ENCODE results near the gene MRPL33.

Gene MRPL33

GRCh38 chr2:27779417-27780055 is 8.0 kb downstream of the MRPL33 start:
- no peak for DNase-seq

DNA sequence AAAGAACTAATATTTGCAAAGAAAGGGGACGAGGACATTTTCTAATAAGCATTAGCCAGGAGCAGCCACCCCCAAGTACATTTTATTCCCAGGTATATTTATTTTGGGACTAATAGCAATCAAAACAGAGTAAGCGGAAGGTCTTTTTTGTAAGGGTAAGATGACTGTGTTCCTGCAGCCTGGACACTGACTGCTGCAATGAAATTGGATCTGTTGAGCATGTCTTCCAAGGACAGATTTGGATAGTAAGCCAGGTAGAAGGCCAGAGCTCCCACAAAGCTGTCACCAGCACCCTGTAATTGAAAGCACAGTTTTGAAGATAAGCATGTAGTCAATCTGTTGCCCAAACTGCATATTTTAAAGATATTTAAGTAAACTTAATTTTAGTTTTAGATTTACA is 10.0 kb downstream of the MRPL33 start:
- DNase-seq: no peak

DNA sequence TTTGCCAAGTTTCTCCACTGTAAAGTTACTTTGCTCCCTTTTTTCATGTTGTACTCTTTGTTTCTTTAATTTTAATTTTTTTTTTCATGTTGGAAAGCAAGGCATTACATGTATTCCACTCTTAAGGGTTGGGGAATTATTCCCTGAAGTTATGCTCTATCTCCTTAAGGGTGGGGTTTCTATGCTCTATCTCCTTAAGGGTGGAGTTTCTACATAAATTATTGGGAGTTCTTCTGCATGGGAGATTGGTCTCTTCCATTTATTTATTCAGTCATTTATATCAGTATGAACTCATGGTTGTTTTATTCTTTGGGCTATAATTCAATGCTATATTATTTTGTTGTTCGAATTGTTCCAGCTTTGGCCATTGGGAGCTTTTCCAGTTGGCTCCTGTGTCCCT is 11.2 kb downstream of the MRPL33 start:
- DNase-seq: no peak

DNA sequence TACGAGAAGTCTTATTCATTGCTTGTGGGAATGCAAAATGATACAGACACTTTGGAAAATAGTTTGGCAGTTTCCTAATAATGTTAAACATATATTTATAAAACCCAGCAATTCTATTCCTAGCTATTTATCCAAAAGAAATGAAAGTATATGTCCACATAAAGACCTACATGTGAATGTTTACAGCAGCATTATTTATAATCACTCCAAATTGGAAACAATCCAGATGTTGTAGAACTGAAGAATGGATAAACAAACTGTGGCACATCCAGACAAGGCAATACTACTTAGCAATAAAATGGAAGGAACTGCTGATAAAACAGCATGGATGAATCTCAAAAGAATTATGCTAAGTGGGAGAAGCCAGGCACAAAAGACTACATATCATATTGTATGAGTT is 19.3 kb downstream of the MRPL33 start:
- DNase-seq: no peak

GRCh38 chr2:27792759-27793158 is 21.2 kb downstream of the MRPL33 start:
- no peak for DNase-seq

- no peak for DNase-seq
Observed at GRCh38 chr2:27795093-27795834, 23.7 kb downstream of the MRPL33 start.

DNA sequence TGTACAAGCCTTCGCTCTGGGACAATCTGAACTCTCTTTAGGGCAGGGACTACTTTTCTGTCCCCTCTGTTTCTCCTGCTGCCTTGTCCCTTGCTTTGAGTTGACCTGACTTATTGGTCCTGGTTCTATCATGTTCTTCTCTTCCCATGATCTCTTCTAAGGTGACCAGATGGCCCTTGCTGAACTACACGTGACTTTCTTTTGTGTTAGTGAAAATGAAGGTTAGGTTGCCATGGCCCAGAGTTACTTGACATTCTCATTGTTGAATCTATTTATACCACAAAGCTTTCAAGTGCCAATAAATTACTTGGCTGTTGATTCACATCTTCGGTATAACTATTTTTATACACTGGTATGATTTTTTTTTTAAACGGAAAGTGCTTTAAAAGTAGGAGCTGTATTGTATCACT is 24.4 kb downstream of the MRPL33 start:
- DNase-seq: no peak

GRCh38 chr2:27796791-27797765 is 25.6 kb downstream of the MRPL33 start:
- no peak for DNase-seq

DNA sequence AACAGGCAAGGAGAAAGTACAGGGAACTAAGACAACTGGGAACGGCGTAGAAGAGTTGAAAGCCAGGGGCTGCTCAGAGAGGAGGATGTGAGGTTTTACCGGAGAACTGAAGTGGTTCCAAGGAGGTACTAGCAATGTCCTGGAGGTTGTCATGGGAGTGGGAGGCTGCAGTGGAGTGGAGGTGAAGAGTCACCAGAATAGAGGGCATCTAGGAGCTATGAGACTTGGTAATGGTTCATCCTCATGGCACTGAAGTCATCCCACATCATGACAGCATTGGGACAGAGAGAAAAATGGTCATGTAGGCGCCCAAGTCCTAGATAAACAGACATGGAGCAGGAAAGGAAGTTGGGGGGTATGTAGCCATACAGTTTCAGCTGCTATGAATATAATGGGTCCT is 26.3 kb downstream of the MRPL33 start:
- DNase-seq: no peak

DNA sequence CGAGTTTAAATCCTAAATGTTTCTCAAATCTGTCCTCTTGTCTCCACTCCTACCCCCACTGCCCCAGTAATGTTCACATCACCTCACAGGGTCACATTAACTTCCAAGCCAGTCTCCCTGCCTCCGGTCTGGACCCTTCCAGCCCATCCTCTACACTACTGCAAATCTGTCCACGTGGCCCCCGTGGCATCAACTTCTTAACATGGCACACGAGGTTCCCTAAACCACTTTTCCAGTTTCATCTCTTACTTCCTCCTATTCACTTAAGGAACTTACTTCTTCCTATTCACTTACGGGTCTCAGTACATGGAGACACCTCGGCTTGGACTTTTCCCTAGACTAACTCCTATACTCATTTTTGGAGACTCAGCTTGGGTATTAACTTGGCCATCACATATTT is 27.0 kb downstream of the MRPL33 start:
- no peak for DNase-seq

DNA sequence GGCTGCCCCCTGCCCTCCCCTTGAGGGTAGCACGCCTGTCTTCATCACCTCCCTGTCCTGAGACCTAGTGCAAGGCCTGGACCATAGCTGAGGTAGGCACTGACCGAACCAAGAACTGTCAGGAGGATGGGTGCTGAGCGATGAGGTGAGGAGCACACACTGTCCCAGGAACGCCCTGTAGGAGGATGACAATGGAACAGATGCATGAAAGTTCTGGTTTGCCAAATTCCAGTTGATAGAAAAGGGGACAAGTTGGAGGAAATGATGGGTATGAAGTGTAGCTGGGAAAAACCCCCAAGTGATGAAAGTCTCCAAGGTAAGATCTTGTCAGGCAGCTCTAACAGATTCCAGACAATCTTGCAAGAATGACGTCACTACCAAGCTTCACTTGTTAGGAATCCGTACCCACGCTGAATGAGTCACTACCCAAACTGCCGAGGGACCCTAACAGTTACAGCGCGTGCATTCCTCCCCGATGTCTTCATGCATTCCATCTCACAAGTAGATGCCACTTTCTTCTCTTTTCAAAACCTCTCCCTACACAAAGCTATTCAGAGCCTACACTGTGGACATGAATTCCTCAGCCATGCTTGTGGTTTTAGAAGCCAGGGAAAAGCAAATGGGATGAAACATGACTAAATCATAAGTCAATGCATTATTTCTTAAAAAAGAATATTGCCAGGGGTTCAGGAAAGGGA is 27.6 kb downstream of the MRPL33 start:
- DNase-seq: no peak

DNA sequence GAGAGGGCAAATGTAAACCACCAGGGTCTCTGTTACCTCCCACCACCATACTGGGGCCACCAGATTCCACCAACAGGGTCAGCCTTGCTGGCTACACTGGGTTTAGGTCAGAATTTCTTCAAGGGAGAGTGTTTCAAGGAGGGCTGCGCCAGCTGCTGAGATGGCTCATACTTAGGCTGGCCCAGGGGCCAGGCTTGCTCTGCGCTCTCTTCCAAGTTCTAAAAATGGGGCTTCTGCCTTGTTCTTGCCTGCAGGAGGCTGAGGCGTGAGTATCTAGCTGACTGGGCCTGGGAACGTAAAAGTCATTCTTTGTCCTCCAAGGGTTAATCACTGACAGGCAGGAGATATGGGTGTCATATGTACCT is 28.1 kb downstream of the MRPL33 start:
- DNase-seq: no peak

GRCh38 chr2:27800856-27801255 is 29.3 kb downstream of the MRPL33 start:
- DNase-seq: no peak

DNA sequence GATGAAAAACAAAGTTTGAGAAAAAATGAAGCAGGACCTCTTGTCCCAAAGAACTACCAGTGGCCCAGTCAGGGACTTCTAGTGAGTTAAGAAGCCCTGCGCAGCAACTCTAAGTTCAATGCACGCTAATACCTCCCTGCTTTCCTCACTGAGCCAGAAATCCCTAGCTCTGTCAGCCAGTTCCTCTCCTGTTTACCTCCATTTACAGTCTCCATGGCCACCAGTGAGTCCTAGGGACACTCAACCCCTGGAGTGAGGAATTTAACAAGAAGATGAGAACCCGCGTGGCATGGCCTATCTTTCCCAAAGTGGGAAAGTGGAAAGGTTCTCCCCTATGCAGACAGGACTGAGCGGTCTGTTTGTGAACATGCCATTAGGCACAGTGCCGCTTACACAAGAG is 31.0 kb downstream of the MRPL33 start:
- no peak for DNase-seq

DNA sequence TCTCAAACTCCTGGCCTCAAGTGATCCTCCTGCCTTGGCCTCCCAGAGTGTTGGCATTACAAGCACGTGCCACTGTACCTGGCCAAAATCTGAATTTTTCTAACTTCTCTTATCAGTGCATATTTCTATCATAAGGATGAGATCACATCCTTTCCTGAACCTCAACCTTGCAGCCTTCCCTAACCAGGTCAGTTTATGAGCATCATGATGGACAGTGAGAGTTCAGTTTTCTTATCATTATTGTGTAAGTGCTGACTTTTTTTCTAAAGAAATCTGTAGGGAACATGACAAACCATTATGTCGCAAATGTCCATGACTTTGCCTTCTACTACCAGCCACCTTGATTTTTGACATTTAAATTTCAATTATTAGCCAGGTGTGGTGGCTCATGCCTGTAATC is 31.5 kb downstream of the MRPL33 start:
- DNase-seq: no peak

DNA sequence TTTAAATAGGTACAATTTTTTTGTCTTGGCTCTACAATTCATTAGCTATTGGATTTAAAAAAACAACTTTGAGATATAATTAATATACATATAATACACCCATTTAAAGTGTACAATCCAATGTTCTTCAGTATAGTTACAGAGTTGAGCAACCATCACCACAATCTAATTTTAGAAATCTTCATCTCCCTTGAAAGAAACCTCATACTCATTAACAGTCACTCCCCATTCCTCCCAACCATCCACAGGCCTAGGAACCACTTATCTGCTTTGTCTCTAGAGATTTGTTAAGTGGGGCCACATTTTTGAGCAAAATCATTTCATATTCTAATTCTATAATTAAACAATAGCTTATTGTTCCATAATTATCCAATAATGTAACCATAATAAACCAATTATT is 32.6 kb downstream of the MRPL33 start:
- no peak for DNase-seq

- DNase-seq: no peak
Observed at GRCh38 chr2:27805180-27805579, 33.7 kb downstream of the MRPL33 start.

- DNase-seq: no peak
Observed at GRCh38 chr2:27806311-27807059, 35.0 kb downstream of the MRPL33 start.

- DNase-seq: no peak
Observed at GRCh38 chr2:27807476-27807875, 36.0 kb downstream of the MRPL33 start.

- no peak for DNase-seq
Observed at GRCh38 chr2:27808418-27808817, 36.9 kb downstream of the MRPL33 start.

- no peak for DNase-seq
Observed at GRCh38 chr2:27808984-27809383, 37.5 kb downstream of the MRPL33 start.

GRCh38 chr2:27809761-27810241 is 38.3 kb downstream of the MRPL33 start:
- DNase-seq: no peak
